Omental fat pad (tissue), 4 donors: ENCODE measurements around the gene SFT2D3. TPM values are rescaled to one million over a fixed set of nuclear protein-coding genes. Genes with fewer than 3 reads are reported as not detected.

Experiments used
- ATAC-seq: fragments of 150-250 bp; one replicate; pipeline ENCODE4 v1.9.1; 2016; ENCODE audit warnings: mild to moderate bottlenecking, moderate library complexity; ENCODE audit not compliant: low FRiP score
- DNase-seq: peaks from one replicate; pipeline ENCODE4 v3.0.0-alpha.2; 2019; ENCODE audit warnings: low spot score
- CTCF ChIP-seq, 3 donors: fragments of 450-650 bp; IDR thresholded peaks; one replicate each; pipeline ENCODE4 v1.5.1; 2016 to 2017; ENCODE audit warnings: antibody characterized with exemption in 3 of 3, mild to moderate bottlenecking in 3 of 3, moderate library complexity in 2 of 3
- total RNA-seq, 4 donors: library from RNA; depleted of rRNA; stranded (reverse); fragments of >200 nt; gene quantifications; one replicate each; pipeline ENCODE4 v1.1.0, GENCODE V29; 2016

SFT2D3 gene
- total RNA-seq, 4 donors from 2014 or later: 4.4 to 11.7 (median 5.1) TPM

GRCh38 chr2:127721311-127721977, 20.1 kb downstream of the SFT2D3 start:
- ATAC-seq (no peak), DNase-seq (no peak)
- no peak for TF ChIP-seq CTCF (IDR thresholded peaks at IDR 0.05)

DNA sequence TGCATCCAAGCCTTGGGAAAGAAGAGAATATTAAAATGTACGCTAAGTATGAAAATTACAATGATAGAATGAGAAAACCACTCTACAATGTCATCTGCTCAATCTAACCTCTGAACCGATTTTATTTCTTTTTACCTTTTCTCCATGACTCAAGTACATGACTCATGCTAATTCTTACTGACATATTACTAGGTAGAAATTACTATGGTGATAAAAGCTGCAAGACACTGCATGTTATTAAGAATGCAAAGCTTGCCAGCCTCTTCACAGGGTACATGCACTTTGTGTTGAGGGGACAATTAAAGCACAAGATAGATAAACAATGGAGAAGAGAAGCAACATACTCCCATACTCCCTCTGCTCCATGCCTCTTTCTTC, 20.7 kb downstream of the SFT2D3 start:
- no peak for DNase-seq
- no peak for ATAC-seq

DNA sequence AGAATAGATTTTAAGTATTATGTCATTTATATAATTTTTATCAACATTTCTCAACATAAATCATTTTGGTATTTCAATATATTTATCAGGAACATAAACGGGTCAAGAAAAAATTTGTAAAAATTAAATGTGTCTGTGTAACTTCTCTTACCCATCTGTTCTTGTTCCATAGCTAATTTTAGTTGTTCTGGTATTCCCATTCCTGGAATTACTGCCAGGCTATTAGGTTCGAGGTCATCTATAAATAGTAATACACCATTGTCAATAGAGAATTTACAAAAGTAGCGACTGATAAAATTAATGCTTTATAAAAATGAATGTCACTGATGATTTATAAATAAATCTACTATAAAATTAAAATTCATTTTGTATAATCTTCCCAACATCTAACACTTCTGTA, 21.5 kb downstream of the SFT2D3 start:
- DNase-seq (no peak), ATAC-seq (no peak)
- TF ChIP-seq CTCF (IDR thresholded peaks at IDR 0.05): no peak

More for the DNA sequence above, 20.7 kb downstream of the SFT2D3 start:
- TF ChIP-seq CTCF (IDR thresholded peaks at IDR 0.05): no peak

DNA sequence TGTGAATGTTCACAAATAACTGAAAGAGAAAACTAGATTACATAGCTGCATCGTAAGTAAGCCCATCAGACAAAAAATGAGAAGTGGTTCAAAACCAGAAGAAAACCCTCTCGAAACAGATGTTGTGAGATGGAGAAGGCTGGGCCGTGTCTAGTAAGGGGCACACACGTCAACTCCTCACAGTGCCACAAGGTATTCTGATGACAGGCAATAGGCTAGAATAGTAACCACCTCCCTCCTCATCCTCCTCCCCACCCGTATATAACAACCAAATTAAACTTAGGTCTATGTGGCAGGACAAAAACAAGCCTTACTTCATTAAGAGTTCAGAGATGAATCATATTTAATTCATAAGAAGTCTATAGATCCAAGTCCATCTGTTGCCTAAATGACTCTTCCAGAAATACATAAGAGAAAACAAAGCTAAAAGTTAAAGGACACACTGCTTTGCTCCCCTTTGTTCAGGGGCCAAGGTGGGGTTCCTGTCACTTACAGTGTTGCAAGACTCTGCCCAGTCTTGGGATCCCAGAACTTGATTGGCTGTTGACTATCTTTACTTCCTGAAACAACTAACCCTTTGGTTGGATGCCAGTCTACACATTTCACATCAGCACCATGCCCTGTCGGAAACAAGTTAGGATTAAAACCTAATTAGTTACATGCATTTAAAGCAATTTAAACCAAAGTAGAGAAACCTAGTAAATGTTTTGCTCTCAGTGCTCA, 25.0 kb downstream of the SFT2D3 start:
- ATAC-seq: no peak
- DNase-seq: no peak
- no peak for TF ChIP-seq CTCF (IDR thresholded peaks at IDR 0.05)

- DNase-seq (no peak), ATAC-seq (no peak)
- no peak for TF ChIP-seq CTCF (IDR thresholded peaks at IDR 0.05)
Observed at GRCh38 chr2:127733113-127733815, 32.0 kb downstream of the SFT2D3 start.

DNA sequence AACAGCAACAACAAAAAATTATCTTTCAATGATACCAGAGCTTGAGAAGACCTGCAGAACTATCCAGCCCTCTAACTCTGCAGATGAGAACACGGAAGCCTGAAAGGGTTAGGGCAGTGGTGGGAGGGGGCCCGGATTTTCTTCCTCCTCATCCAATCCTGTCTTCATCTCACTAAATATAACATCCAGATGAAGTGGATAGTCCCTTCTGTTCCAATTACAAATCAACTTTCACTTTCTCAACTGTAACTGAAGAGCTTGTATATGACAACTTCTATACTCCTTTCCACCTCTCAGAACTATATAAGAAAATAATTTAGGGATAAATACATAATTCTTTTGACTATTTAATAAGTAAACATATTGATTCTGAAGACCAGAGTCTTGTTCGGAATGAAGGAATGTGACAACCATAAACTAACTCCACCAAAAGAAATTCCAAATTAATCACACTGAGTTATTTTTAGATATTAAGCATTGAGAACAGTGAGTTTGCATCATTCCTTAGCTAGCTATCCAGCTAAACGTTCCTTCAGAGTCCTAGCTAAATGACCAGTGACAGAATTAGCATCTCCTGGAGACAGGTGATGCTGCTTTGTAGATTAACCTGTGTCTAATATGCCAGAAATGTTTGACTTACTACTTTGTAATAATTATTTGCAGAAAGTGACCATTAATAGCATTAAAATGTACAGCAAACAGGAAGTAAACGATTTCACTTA, 32.7 kb downstream of the SFT2D3 start:
- DNase-seq (no peak), ATAC-seq (no peak)
- no peak for TF ChIP-seq CTCF (IDR thresholded peaks at IDR 0.05)
